Mesothelial cell of epicardium (in vitro differentiated cells): ENCODE results near the gene CACNA1I. TPM values are rescaled to one million over a fixed set of nuclear protein-coding genes. Genes with fewer than 3 reads are reported as not detected.

Experiments used
- DNase-seq, 2 experiments: peaks; one replicate each; pipeline ENCODE4 v3.0.0; 2021; ENCODE audit warnings: low spot score in 2 of 2; ENCODE audit not compliant: unreplicated experiment in 2 of 2
- H3K27ac Mint-ChIP-seq: 2 replicates; pipeline ENCODE4 v1.8.0; 2021; ENCODE audit warnings: mixed read lengths
- H3K27me3 Mint-ChIP-seq: 2 replicates; pipeline ENCODE4 v1.8.0; 2021; ENCODE audit warnings: low read depth, mixed read lengths
- H3K36me3 Mint-ChIP-seq: 2 replicates; pipeline ENCODE4 v1.8.0; 2021; ENCODE audit warnings: mixed read lengths
- H3K4me1 Mint-ChIP-seq: 2 replicates; pipeline ENCODE4 v1.8.0; 2021; ENCODE audit warnings: mixed read lengths
- H3K4me3 Mint-ChIP-seq: 2 replicates; pipeline ENCODE4 v1.8.0; 2021; ENCODE audit warnings: mild to moderate bottlenecking, moderate library complexity, mixed read lengths
- H3K9me3 Mint-ChIP-seq: 2 replicates; pipeline ENCODE4 v1.8.0; 2021; ENCODE audit warnings: mixed read lengths
- CTCF ChIP-seq: fragments of 200-600 bp; sonication (generic); IDR thresholded peaks from one replicate; pipeline ENCODE4 v1.5.0; 2021; ENCODE audit warnings: antibody characterized with exemption; ENCODE audit not compliant: unreplicated experiment
- total RNA-seq: library from RNA; stranded (reverse); gene quantifications from 3 replicates; pipeline ENCODE4 v1.2.1, GENCODE V29; 2021

CACNA1I gene
- total RNA-seq, 1 donor from 2014 or later = 0.31 TPM

DNA sequence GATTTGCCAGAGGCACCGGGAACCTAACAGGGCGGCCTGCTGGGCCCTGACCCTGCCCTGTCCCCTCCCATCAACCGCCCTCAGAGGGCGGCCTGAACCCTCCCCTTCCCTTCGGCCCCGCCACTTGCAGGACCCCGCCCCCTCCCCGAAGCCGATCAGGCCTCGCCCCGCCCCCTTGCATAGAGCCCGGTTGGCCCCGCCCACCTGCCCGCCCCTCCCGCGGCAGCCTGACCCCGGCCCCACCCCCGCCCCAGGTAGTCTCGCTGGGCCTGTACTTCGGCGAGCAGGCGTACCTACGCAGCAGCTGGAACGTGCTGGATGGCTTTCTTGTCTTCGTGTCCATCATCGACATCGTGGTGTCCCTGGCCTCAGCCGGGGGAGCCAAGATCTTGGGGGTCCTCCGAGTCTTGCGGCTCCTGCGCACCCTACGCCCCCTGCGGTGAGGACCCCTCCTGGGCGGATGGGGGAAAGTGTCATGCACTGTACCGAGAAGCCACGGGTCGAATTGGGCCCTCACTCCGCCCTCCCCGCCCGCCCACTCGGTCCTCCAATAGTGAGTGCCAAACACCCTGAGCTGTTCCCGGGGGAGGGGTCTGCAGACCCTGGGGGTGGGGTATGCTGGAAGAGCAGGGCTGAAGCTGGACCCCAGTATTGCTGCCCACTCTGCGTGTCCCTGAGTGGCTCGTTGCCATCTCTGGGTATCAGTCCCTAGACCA, 94.1 kb downstream of the CACNA1I start:
- H3K36me3 Mint-ChIP-seq = no peaks in the 10 kb centered on the region
- no peak overlapping the region for H3K27ac Mint-ChIP-seq
- peaks cover 7% of the 10 kb centered on the region for H3K4me1 Mint-ChIP-seq
- H3K27me3 Mint-ChIP-seq = peaks cover 82% of the 10 kb centered on the region
- no peak for DNase-seq
- no peaks in the 10 kb centered on the region for H3K9me3 Mint-ChIP-seq
- H3K4me3 Mint-ChIP-seq = no peak overlapping the region
- no peak for TF ChIP-seq CTCF

GRCh38 chr22:39665229-39665628, 94.7 kb downstream of the CACNA1I start:
- no peak for DNase-seq
- Mint-ChIP-seq H3K27me3 (peaks cover 76% of the 10 kb centered on the region), H3K36me3 (no peaks in the 10 kb centered on the region), H3K9me3 (no peaks in the 10 kb centered on the region), H3K27ac (no peak overlapping the region), H3K4me1 (peaks cover 7% of the 10 kb centered on the region), H3K4me3 (no peak overlapping the region)
- TF ChIP-seq CTCF = no peak

- DNase-seq = no peak
- no peak for TF ChIP-seq CTCF
- Mint-ChIP-seq H3K4me3 (no peak overlapping the region), H3K27ac (no peak overlapping the region), H3K36me3 (no peaks in the 10 kb centered on the region), H3K4me1 (peaks cover 7% of the 10 kb centered on the region), H3K9me3 (peaks cover 4% of the 10 kb centered on the region), H3K27me3 (peaks cover 72% of the 10 kb centered on the region)
Observed at GRCh38 chr22:39665661-39666431, 95.3 kb downstream of the CACNA1I start.

- Mint-ChIP-seq H3K9me3 (peaks cover 9% of the 10 kb centered on the region), H3K4me3 (no peak overlapping the region), H3K27me3 (peaks cover 67% of the 10 kb centered on the region), H3K27ac (no peak overlapping the region), H3K36me3 (peaks cover 4% of the 10 kb centered on the region), H3K4me1 (peaks cover 7% of the 10 kb centered on the region)
- TF ChIP-seq CTCF = no peak
- DNase-seq = no peak
Observed at GRCh38 chr22:39666495-39666894, 95.9 kb downstream of the CACNA1I start.

DNA sequence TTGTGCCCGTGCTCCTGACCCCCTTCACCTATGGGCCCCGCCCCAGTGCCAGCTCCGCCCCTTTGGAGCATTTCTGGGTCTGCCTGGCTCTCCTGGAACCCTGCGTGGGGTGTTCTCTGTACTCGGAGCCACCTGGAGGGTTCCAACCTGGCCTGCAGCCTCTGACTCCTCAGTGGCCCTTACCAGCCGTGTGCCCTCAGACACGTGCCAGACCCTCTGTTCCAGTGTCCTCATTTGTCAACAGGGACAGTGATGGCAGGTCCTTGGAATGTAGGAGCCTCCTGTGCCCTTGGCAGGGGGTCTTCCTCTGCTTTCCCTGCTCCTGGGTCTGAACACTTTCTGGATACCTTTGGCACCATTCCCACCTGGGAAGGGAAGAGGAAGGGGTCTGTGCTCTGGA, 96.4 kb downstream of the CACNA1I start:
- Mint-ChIP-seq H3K27me3 (peaks cover 64% of the 10 kb centered on the region), H3K4me1 (peaks cover 7% of the 10 kb centered on the region), H3K4me3 (no peak overlapping the region), H3K36me3 (peaks cover 7% of the 10 kb centered on the region), H3K27ac (no peak overlapping the region), H3K9me3 (peaks cover 13% of the 10 kb centered on the region)
- no peak for DNase-seq
- no peak for TF ChIP-seq CTCF
